K562 (cell line): ENCODE results near the gene TXNRD1. TPM values are rescaled to one million over a fixed set of nuclear protein-coding genes. Genes with fewer than 3 reads are reported as not detected.
A peak's percentile ranks its signal among the peaks of the same experiment; 100 is the strongest.

ENCODE experiments used
- ATAC-seq: fragments of 200-7000 bp; cut with Tn5 transposase; 3 replicates; pipeline ENCODE4 v1.9.1; 2020; ENCODE audit warnings: moderate library complexity
- BruUV-seq: library from RNA; stranded (reverse); fragments of 400-500 nt; replicated peaks from 2 replicates; lab custom pipeline; 2021; lab: Mats Ljungman, UMichigan
- CTCF ChIA-PET: fragments of 300-600 bp; formaldehyde crosslinking; extraction: SDS; loops from one replicate; lab custom pipeline; 2021; ENCODE audit warnings: low intra/inter-chr PET ratio; lab: Yijun Ruan, JAX
- POLR2A ChIA-PET: fragments of 300-600, 350-650 bp; sonication (Branson Sonifier 250); formaldehyde crosslinking; extraction: SDS; loops from one replicate; lab custom pipeline; 2021; ENCODE audit warnings: antibody characterized with exemption, inconsistent platforms; lab: Yijun Ruan, JAX
- DNase-seq, 4 experiments: peaks; one replicate each; pipeline versions ENCODE4 v3.0.0 to v3.0.0-alpha.2; 2011 to 2018; ENCODE audit warnings: low spot score in 3 of 4, mixed read lengths in 3 of 4; ENCODE audit errors: extremely low read depth in 1 of 4
- FAIRE-seq: peaks from 2 replicates; lab custom pipeline; 2011; peaks lifted over from hg19 to GRCh38; lab: Jason Lieb, UNC
- H2AFZ ChIP-seq: 2 replicates; pipeline ENCODE4 v1.6.0; 2011; ENCODE audit warnings: low read depth, low read length, control low read depth, inconsistent platforms
- H3K27ac ChIP-seq: fragments of 200-600 bp; 3 replicates; pipeline ENCODE4 v1.8.0; 2011; ENCODE audit warnings: low read depth, mild to moderate bottlenecking, control low read depth, inconsistent platforms, low read length, moderate library complexity, mixed read lengths; ENCODE audit errors: extremely low read depth
- H3K27me3 ChIP-seq, 2 experiments: fragments of 300-600 bp in 1 of 2; 2 replicates in 1 of 2; 3 replicates in 1 of 2; pipeline versions ENCODE4 v1.6.0 to v1.8.0; 2011; ENCODE audit warnings: inconsistent platforms in 2 of 2, low read length in 2 of 2, mild to moderate bottlenecking in 1 of 2, mixed read lengths in 1 of 2, moderate library complexity in 1 of 2; ENCODE audit not compliant: control insufficient read depth in 2 of 2, insufficient read depth in 2 of 2
- H3K36me3 ChIP-seq: fragments of 300-600 bp; 3 replicates; pipeline ENCODE4 v1.8.0; 2011; ENCODE audit warnings: mild to moderate bottlenecking, low read length, inconsistent platforms; ENCODE audit not compliant: control insufficient read depth, insufficient read depth
- H3K4me1 ChIP-seq, 2 experiments: fragments of 200-600 bp in 1 of 2; replicated peaks in 1 of 2; 2 replicates in 1 of 2; 3 replicates in 1 of 2; pipeline versions ENCODE4 v1.5.1 to v1.8.0; 2011; ENCODE audit warnings: inconsistent platforms in 2 of 2, low read length in 2 of 2, mild to moderate bottlenecking in 1 of 2, mixed read lengths in 1 of 2, moderate library complexity in 1 of 2; ENCODE audit not compliant: control insufficient read depth in 2 of 2, insufficient read depth in 2 of 2
- H3K4me2 ChIP-seq: 2 replicates; pipeline ENCODE4 v1.6.1; 2011; ENCODE audit warnings: low read length, control low read depth, inconsistent platforms, mixed read lengths; ENCODE audit not compliant: insufficient read depth
- H3K4me3 ChIP-seq: fragments of 200-600 bp; sonication (generic), shearing (Covaris generic); 2 replicates; pipeline ENCODE4 v1.5.1; 2016; ENCODE audit warnings: control low read depth, inconsistent platforms
- H3K79me2 ChIP-seq: fragments of 200-600 bp; 3 replicates; pipeline ENCODE4 v1.8.0; 2011; ENCODE audit warnings: low read length, inconsistent platforms; ENCODE audit not compliant: control insufficient read depth, insufficient read depth
- H3K9ac ChIP-seq, 2 experiments: 2 replicates each; pipeline versions ENCODE4 v1.6.0 to v1.6.1; 2011; ENCODE audit warnings: low read depth in 2 of 2, low read length in 2 of 2, control low read depth in 1 of 2, inconsistent platforms in 1 of 2, mild to moderate bottlenecking in 1 of 2, mixed read lengths in 1 of 2; ENCODE audit not compliant: insufficient read depth in 1 of 2
- H3K9me1 ChIP-seq: one replicate; pipeline ENCODE4 v1.6.0; 2011; ENCODE audit warnings: inconsistent platforms, mild to moderate bottlenecking, low read length, moderate library complexity; ENCODE audit not compliant: control insufficient read depth, insufficient read depth
- H3K9me3 ChIP-seq: replicated peaks from 2 replicates; pipeline ENCODE4 v1.5.1; 2011; ENCODE audit warnings: low read depth, low read length, inconsistent platforms; ENCODE audit not compliant: control insufficient read depth, insufficient read depth
- H4K20me1 ChIP-seq: replicated peaks from 2 replicates; pipeline ENCODE4 v1.6.1; 2011; ENCODE audit warnings: low read length, inconsistent platforms, mixed read lengths; ENCODE audit not compliant: control insufficient read depth, insufficient read depth
- ATF7 ChIP-seq: fragments of 450-650 bp; IDR thresholded peaks from 2 replicates; pipeline ENCODE4 v1.7.1; 2014; ENCODE audit warnings: mild to moderate bottlenecking, moderate library complexity
- BDP1 ChIP-seq: IDR thresholded peaks from 3 replicates; pipeline ENCODE4 v1.6.1; 2011; ENCODE audit not compliant: insufficient read length, insufficient read depth
- C11orf30 ChIP-seq: fragments of 450-650 bp; IDR thresholded peaks from 2 replicates; pipeline ENCODE4 v1.6.1; 2016; ENCODE audit warnings: low read depth, mild to moderate bottlenecking
- MAFF ChIP-seq: IDR thresholded peaks from 2 replicates; pipeline ENCODE4 v1.6.1; 2012; ENCODE audit warnings: low read length, improper control_type of control experiment
- MAFK ChIP-seq: IDR thresholded peaks from 2 replicates; pipeline ENCODE4 v1.6.1; 2011; ENCODE audit warnings: low read length, improper control_type of control experiment
- NFIC ChIP-seq: fragments of 450-650 bp; IDR thresholded peaks from 2 replicates; pipeline ENCODE4 v1.6.1; 2017; ENCODE audit warnings: mild to moderate bottlenecking, inconsistent platforms
- RUNX1 ChIP-seq: sonication (generic); IDR thresholded peaks from 2 replicates; pipeline ENCODE4 v1.6.1; 2016; ENCODE audit warnings: antibody characterized with exemption, low read depth
- ZNF316 ChIP-seq: fragments of 450-650 bp; IDR thresholded peaks from 2 replicates; pipeline ENCODE4 v1.6.1; 2016
- WGBS: fragments of 100-300 bp; shearing (Covaris generic); methylation state at CpG from one replicate; pipeline ENCODE4 v1.1.6; 2016; ENCODE audit warnings: low coverage, mixed read lengths; ENCODE audit not compliant: insufficient coverage; ENCODE audit errors: missing lambda C conversion rate; 5-methylcytosine and 5-hydroxymethylcytosine counted together
- in situ Hi-C: fragments of 300-500 bp; cut with MboI; formaldehyde crosslinking; loops from 4 replicates; pipeline ENCODE4 v1.15.0; 2018; ENCODE audit warnings: inconsistent platforms, mixed read lengths
- intact Hi-C: fragments of 100-400 bp; cut with micrococcal nuclease; formaldehyde crosslinking; loops from 2 replicates; pipeline ENCODE4 v1.14.2; 2022
- polyA plus RNA-seq, 8 experiments: library from polyadenylated mRNA; depleted of rRNA in 4 of 8; stranded (reverse) in 5 of 8; unstranded in 3 of 8; fragments of >200 nt; fragmentation: Nextera tagmentation in 2 of 8; fragmentation: Illumina TruSeq in 1 of 8; extraction: Ambion mirVana in 2 of 8; extraction: Trizol in 1 of 8; gene quantifications; 2 replicates each; pipeline versions ENCODE4 v1.2.1 to v1.2.3, GENCODE V29; 2011 to 2014; ENCODE audit warnings: inconsistent platforms in 1 of 8, missing spikeins in 1 of 8
- total RNA-seq, 7 experiments: library from RNA; depleted of rRNA in 6 of 7; stranded (reverse); fragments of >200 nt in 6 of 7; fragmentation: Illumina TruSeq in 2 of 7; extraction: Trizol in 2 of 7; gene quantifications; 2 replicates each; pipeline versions ENCODE4 v1.2.1 to v1.2.3, GENCODE V29; 2011 to 2021; ENCODE audit warnings: low replicate concordance in 1 of 7

TXNRD1 gene
- total and polyA plus RNA-seq, 9 of the 15 experiments (the other 6 are each of a cell fraction or from before 2014, with no cell fraction given) = 107 to 189 (median 146) TPM

GRCh38 chr12:104237930-104238329 is 22.4 kb downstream of the TXNRD1 start:
- H2AFZ ChIP-seq = no peak overlapping the region
- intact Hi-C loops = no loop called here
- TF ChIP-seq NFIC (no peak), ZNF316 (peak; percentile 61), MAFK (peak; percentile 37; the same call in 1 of the 2 replicates), MAFF (0 out of 2 replicates have a peak, but pooled peaks have one; percentile 24), RUNX1 (no peak), C11orf30 (peak; percentile 32; the same call in 1 of the 2 replicates), ATF7 (no peak), BDP1 (no peak)
- no peaks in the 10 kb centered on the region for H3K27me3 ChIP-seq
- 41% methylated on average over 8 of the region's 8 CpGs for WGBS
- BruUV-seq = no TSS peak
- H3K9me1 ChIP-seq = no peaks in the 10 kb centered on the region
- no peak overlapping the region for H3K4me3 ChIP-seq
- H3K9ac ChIP-seq = no peak overlapping the region
- H3K36me3 ChIP-seq = no peaks in the 10 kb centered on the region
- H3K4me2 ChIP-seq = no peak overlapping the region
- no peak for DNase-seq
- in situ Hi-C loops = no loop called here
- ChIA-PET POLR2A (no interaction called here), CTCF (no interaction called here)
- H3K27ac ChIP-seq = no peak overlapping the region
- no peak for ATAC-seq
- H4K20me1 ChIP-seq = no peaks in the 10 kb centered on the region
- FAIRE-seq = no peak
- no peaks in the 10 kb centered on the region for H3K4me1 ChIP-seq
- H3K9me3 ChIP-seq = peaks cover 2% of the 10 kb centered on the region; the same call in 1 of the 2 replicates
- H3K79me2 ChIP-seq = no peaks in the 10 kb centered on the region
